PFSK-1 (cell line): ENCODE measurements around the gene TSSK6.

Experiments used
- FOXP2 ChIP-seq: optimal IDR thresholded peaks from 2 replicates; pipeline ENCODE3; 2011; ENCODE audit warnings: borderline replicate concordance, control low read depth, inconsistent platforms; ENCODE audit not compliant: insufficient read depth; ENCODE audit errors: extremely low read length, extremely low read depth
- POLR2AphosphoS5 ChIP-seq: IDR thresholded peaks from 2 replicates; pipeline ENCODE4 v1.6.1; 2012; ENCODE audit warnings: low read depth, mild to moderate bottlenecking, control low read depth, low read length, moderate library complexity
- REST ChIP-seq, 2 experiments: IDR thresholded peaks; 2 replicates each; pipeline versions ENCODE4 v1.6.1 to v1.8.0; 2011 to 2012; ENCODE audit warnings: low read depth in 2 of 2, low read length in 2 of 2, control low read depth in 1 of 2, inconsistent platforms in 1 of 2, mild to moderate bottlenecking in 1 of 2, moderate library complexity in 1 of 2; ENCODE audit not compliant: insufficient read depth in 1 of 2
- SIN3A ChIP-seq: IDR thresholded peaks from 2 replicates; pipeline ENCODE4 v1.6.1; 2012; ENCODE audit warnings: mild to moderate bottlenecking, low read length, moderate library complexity, borderline replicate concordance; ENCODE audit not compliant: insufficient read depth
- TAF1 ChIP-seq: IDR thresholded peaks from 2 replicates; pipeline ENCODE4 v1.6.1; 2012; ENCODE audit warnings: low read length, control low read depth, borderline replicate concordance; ENCODE audit not compliant: insufficient read depth

DNA sequence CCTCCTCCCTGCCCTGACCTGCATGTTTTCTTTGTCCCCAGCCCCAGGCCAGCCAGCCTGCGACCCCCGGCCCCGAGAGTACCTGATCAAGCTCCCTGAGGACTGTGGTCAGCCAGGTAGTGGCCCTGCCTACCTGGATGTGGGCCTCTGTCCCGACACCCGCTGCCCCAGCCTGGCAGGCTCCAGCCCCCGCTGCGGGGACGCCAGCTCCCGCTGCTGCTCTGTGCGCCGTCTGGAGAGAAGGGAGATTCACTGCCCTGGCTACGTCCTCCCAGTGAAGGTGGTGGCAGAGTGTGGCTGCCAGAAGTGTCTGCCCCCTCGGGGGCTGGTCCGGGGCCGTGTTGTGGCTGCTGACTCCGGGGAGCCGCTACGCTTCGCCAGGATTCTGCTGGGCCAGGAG is 28.3 kb upstream of the TSSK6 start:
- TF ChIP-seq SIN3A (no peak), FOXP2 (no peak), TAF1 (no peak), POLR2AphosphoS5 (no peak), REST (IDR thresholded peaks at IDR 0.05; ENCODE audit: insufficient read depth in 1 of 2, low read depth in 2 of 2, low read length in 2 of 2) (no peak)
